Endothelial cell of umbilical vein (primary cell): Measurements from ENCODE around the gene APBA2. TPM values are rescaled to one million over a fixed set of nuclear protein-coding genes. Genes with fewer than 3 reads are reported as not detected.

Experiments
- BruUV-seq: library from RNA; stranded (reverse); fragments of 400-500 nt; replicated peaks from 2 replicates; lab custom pipeline; 2021; lab: Mats Ljungman, UMichigan
- CTCF ChIA-PET: fragments of 300-600, 350-600 bp; sonication (Branson Sonifier 250); formaldehyde crosslinking; loops from one replicate; lab custom pipeline; 2021; ENCODE audit warnings: antibody characterized with exemption, inconsistent platforms; lab: Charles Lee
- POLR2A ChIA-PET: fragments of 300-600, 350-600 bp; sonication (Branson Sonifier 250); formaldehyde crosslinking; loops from one replicate; lab custom pipeline; 2021; ENCODE audit warnings: antibody characterized with exemption, inconsistent platforms; lab: Charles Lee
- DNase-seq: peaks from one replicate; pipeline ENCODE4 v3.0.0-alpha.2; 2011; ENCODE audit warnings: low read depth, low spot score
- FAIRE-seq: peaks from 2 replicates; lab custom pipeline; 2011; peaks lifted over from hg19 to GRCh38; lab: Jason Lieb, UNC
- H2AFZ ChIP-seq: 2 replicates; pipeline ENCODE4 v1.6.0; 2012; ENCODE audit warnings: low read depth, low read length, control low read depth, inconsistent platforms
- H3K27ac ChIP-seq: 2 replicates; pipeline ENCODE4 v1.5.1; 2011; ENCODE audit warnings: low read depth, mild to moderate bottlenecking, control low read depth, low read length, moderate library complexity; ENCODE audit not compliant: insufficient read depth
- H3K27me3 ChIP-seq, 2 experiments: 2 replicates each; pipeline versions ENCODE4 v1.6.0 to v1.6.1; 2011; ENCODE audit warnings: low read length in 2 of 2, mixed read lengths in 1 of 2; ENCODE audit not compliant: control insufficient read depth in 2 of 2, insufficient read depth in 2 of 2
- H3K36me3 ChIP-seq, 2 experiments: 2 replicates in 1 of 2; 3 replicates in 1 of 2; pipeline ENCODE4 v1.5.1; 2011; ENCODE audit warnings: low read length in 2 of 2, mild to moderate bottlenecking in 1 of 2, moderate library complexity in 1 of 2; ENCODE audit not compliant: control insufficient read depth in 2 of 2, insufficient read depth in 2 of 2; ENCODE audit errors: extremely low read depth in 1 of 2
- H3K4me1 ChIP-seq: 3 replicates; pipeline ENCODE4 v1.5.1; 2011; ENCODE audit warnings: mild to moderate bottlenecking, low read length; ENCODE audit not compliant: control insufficient read depth, insufficient read depth; ENCODE audit errors: extremely low read depth
- H3K4me2 ChIP-seq: 2 replicates; pipeline ENCODE4 v1.6.1; 2011; ENCODE audit warnings: low read length, control low read depth, mixed read lengths; ENCODE audit not compliant: insufficient read depth
- H3K4me3 ChIP-seq, 3 experiments: fragments of 200-600 bp in 1 of 3; sonication (generic), shearing (Covaris generic) in 1 of 3; replicated peaks in 1 of 3; 2 replicates each; pipeline ENCODE4 v1.5.1; 2011 to 2016; ENCODE audit warnings: control low read depth in 3 of 3, low read length in 3 of 3, mild to moderate bottlenecking in 2 of 3, inconsistent platforms in 1 of 3, low read depth in 1 of 3, moderate library complexity in 1 of 3; ENCODE audit not compliant: insufficient read depth in 1 of 3
- H3K79me2 ChIP-seq: 2 replicates; pipeline ENCODE4 v1.6.0; 2012; ENCODE audit warnings: low read length, inconsistent platforms; ENCODE audit not compliant: control insufficient read depth, insufficient read depth
- H3K9ac ChIP-seq: replicated peaks from 2 replicates; pipeline ENCODE3; 2011; ENCODE audit warnings: low read length, control low read depth; ENCODE audit not compliant: insufficient read depth; ENCODE audit errors: extremely low read depth
- H3K9me1 ChIP-seq: replicated peaks from 3 replicates; pipeline ENCODE4 v1.6.0; 2011; ENCODE audit warnings: mild to moderate bottlenecking, low read length; ENCODE audit not compliant: control insufficient read depth, insufficient read depth; ENCODE audit errors: extremely low read depth
- H3K9me3 ChIP-seq: replicated peaks from 2 replicates; pipeline ENCODE4 v1.5.1; 2012; ENCODE audit warnings: low read length, inconsistent platforms; ENCODE audit not compliant: control insufficient read depth, insufficient read depth
- H4K20me1 ChIP-seq: replicated peaks from 2 replicates; pipeline ENCODE3; 2011; ENCODE audit warnings: mild to moderate bottlenecking, low read length; ENCODE audit not compliant: control insufficient read depth, insufficient read depth; ENCODE audit errors: extremely low read depth
- CTCF ChIP-seq, 2 donors: IDR thresholded peaks; 1 replicate in 1 of 2; 2 replicates in 1 of 2; pipeline ENCODE4 v1.5.1; 2011; ENCODE audit warnings: low read length in 2 of 2, mild to moderate bottlenecking in 2 of 2, moderate library complexity in 2 of 2, control low read depth in 1 of 2, inconsistent platforms in 1 of 2, low read depth in 1 of 2; ENCODE audit not compliant: insufficient read depth in 1 of 2; ENCODE audit errors: extremely low read depth in 1 of 2
- EZH2 ChIP-seq: IDR thresholded peaks from 2 replicates; pipeline ENCODE4 v1.6.1; 2012; ENCODE audit warnings: borderline replicate concordance, low read depth, mild to moderate bottlenecking, moderate library complexity, low read length, inconsistent platforms; ENCODE audit not compliant: severe bottlenecking
- FOS ChIP-seq: IDR thresholded peaks from 2 replicates; pipeline ENCODE4 v1.6.1; 2011; ENCODE audit warnings: mild to moderate bottlenecking, low read length, moderate library complexity, borderline replicate concordance; ENCODE audit not compliant: insufficient read depth
- JUN ChIP-seq: IDR thresholded peaks from 2 replicates; pipeline ENCODE4 v1.6.1; 2011; ENCODE audit warnings: borderline replicate concordance, low read depth; ENCODE audit not compliant: insufficient read length, insufficient read depth
- MYC ChIP-seq: IDR thresholded peaks from one replicate; pipeline ENCODE4 v1.6.1; 2011; ENCODE audit warnings: mild to moderate bottlenecking, low read depth, low read length
- POLR2AphosphoS5 ChIP-seq: IDR thresholded peaks from 2 replicates; pipeline ENCODE4 v1.6.1; 2012; ENCODE audit warnings: low read depth, mild to moderate bottlenecking, control low read depth, low read length, moderate library complexity; ENCODE audit not compliant: insufficient read depth
- dilution Hi-C: fragments of 300-500 bp; cut with MboI; formaldehyde crosslinking; loops from one replicate; pipeline ENCODE4 v1.15.0; 2019; ENCODE audit warnings: low sequenced_read_pairs; ENCODE audit not compliant: extremely low pct_ligation_motif_present
- intact Hi-C: fragments of 100-400 bp; cut with micrococcal nuclease; formaldehyde crosslinking; loops from one replicate; pipeline ENCODE4 v1.10.0; 2022
- polyA plus RNA-seq, 4 experiments: library from polyadenylated mRNA; depleted of rRNA in 3 of 4; stranded (reverse) in 3 of 4; unstranded in 1 of 4; fragments of >200 nt; gene quantifications; 2 replicates each; pipeline versions ENCODE4 v1.2.1 to v1.2.3, GENCODE V29; 2011 to 2012; ENCODE audit warnings: missing spikeins in 1 of 4
- total RNA-seq: library from RNA; stranded (reverse); gene quantifications from 2 replicates; pipeline ENCODE4 v1.2.3, GENCODE V29; 2021

The APBA2 gene
- total and polyA plus RNA-seq, 2 donors (not counting 3 experiments of a cell fraction or from before 2014, with no cell fraction given), result 5.7 to 11.1 TPM

GRCh38 chr15:28901587-28901980 lies 15.8 kb downstream of the APBA2 start:
- no peak for TF ChIP-seq EZH2
- TF ChIP-seq MYC, result no peak
- no peak for TF ChIP-seq JUN
- no peak for TF ChIP-seq POLR2AphosphoS5
- no peak for TF ChIP-seq FOS
- no peak for TF ChIP-seq CTCF (IDR thresholded peaks at IDR 0.05; ENCODE audit: extremely low read depth in 1 of 2, insufficient read depth in 1 of 2, low read depth in 1 of 2, low read length in 2 of 2)
- no peaks in the 10 kb centered on the region for H3K27me3 ChIP-seq
- no peak overlapping the region for H3K27ac ChIP-seq
- CTCF ChIA-PET, result no interaction called here
- H3K9me3 ChIP-seq, result no peaks in the 10 kb centered on the region
- no peaks in the 10 kb centered on the region for H4K20me1 ChIP-seq
- intact Hi-C loops (loop anchor here (5.0 kb wide), 1 partner anchor 36 kb away; no protein-coding TSS in a partner anchor), dilution Hi-C loops (no loop called here)
- no peak for FAIRE-seq
- H3K9ac ChIP-seq, result no peak overlapping the region
- H3K9me1 ChIP-seq, result no peaks in the 10 kb centered on the region
- no peaks in the 10 kb centered on the region for H3K36me3 ChIP-seq
- POLR2A ChIA-PET, result no interaction called here
- H2AFZ ChIP-seq, result no peak overlapping the region
- BruUV-seq, result no TSS peak
- no peak overlapping the region for H3K4me3 ChIP-seq
- no peak for DNase-seq
- no peaks in the 10 kb centered on the region for H3K4me1 ChIP-seq
- H3K4me2 ChIP-seq, result no peak overlapping the region
- H3K79me2 ChIP-seq, result no peaks in the 10 kb centered on the region
